SK-N-SH (cell line): ENCODE results near the gene CUEDC2. TPM values are rescaled to one million over a fixed set of nuclear protein-coding genes. Genes with fewer than 3 reads are reported as not detected.

Experiments
- CTCF ChIA-PET: fragments of 300-600, 350-600 bp; formaldehyde crosslinking; extraction: SDS; loops from one replicate; lab custom pipeline; 2021; lab: Yijun Ruan, JAX
- POLR2A ChIA-PET: fragments of 350-600 bp; sonication (Branson Sonifier 250); formaldehyde crosslinking; extraction: SDS; loops from one replicate; lab custom pipeline; 2020; ENCODE audit warnings: antibody characterized with exemption, inconsistent platforms; lab: Yijun Ruan, JAX
- DNase-seq: peaks from one replicate; pipeline ENCODE4 v3.0.0; 2012
- H2AFZ ChIP-seq: fragments of 200-600 bp; sonication (generic); 2 replicates; pipeline ENCODE4 v1.8.1; 2016; ENCODE audit warnings: antibody characterized with exemption, mild to moderate bottlenecking, low read depth
- H3F3A ChIP-seq: fragments of 200-600 bp; sonication (generic); replicated peaks from 2 replicates; pipeline ENCODE3; 2016; ENCODE audit warnings: antibody characterized with exemption, mild to moderate bottlenecking; ENCODE audit not compliant: insufficient read depth
- H3K27ac ChIP-seq, 2 experiments: fragments of 200-500 bp in 1 of 2; fragments of 200-600 bp in 1 of 2; sonication (Bioruptor generic) in 1 of 2; sonication (generic), shearing (Covaris generic) in 1 of 2; 2 replicates each; pipeline versions ENCODE4 v1.5.1 to v1.6.1; 2014 to 2016; ENCODE audit warnings: low read depth in 2 of 2, inconsistent platforms in 1 of 2, low read length in 1 of 2, mild to moderate bottlenecking in 1 of 2, mixed read lengths in 1 of 2
- H3K27me3 ChIP-seq: fragments of 200-600 bp; sonication (generic), shearing (Covaris generic); 2 replicates; pipeline ENCODE4 v1.6.1; 2016; ENCODE audit warnings: mixed run types; ENCODE audit not compliant: insufficient read depth
- H3K36me3 ChIP-seq, 2 experiments: fragments of 200-500 bp in 1 of 2; fragments of 200-600 bp in 1 of 2; sonication (Bioruptor generic) in 1 of 2; sonication (generic) in 1 of 2; replicated peaks in 1 of 2; 2 replicates each; pipeline versions ENCODE3 to v1.5.1; 2014 to 2016; ENCODE audit warnings: low read length in 1 of 2, mild to moderate bottlenecking in 1 of 2; ENCODE audit not compliant: insufficient read depth in 2 of 2, control insufficient read depth in 1 of 2
- H3K4me1 ChIP-seq, 2 experiments: fragments of 200-500 bp in 1 of 2; fragments of 200-600 bp in 1 of 2; sonication (Bioruptor generic) in 1 of 2; sonication (generic), shearing (Covaris generic) in 1 of 2; 2 replicates each; pipeline versions ENCODE4 v1.5.1 to v1.6.1; 2014 to 2016; ENCODE audit warnings: low read depth in 1 of 2, low read length in 1 of 2, mixed run types in 1 of 2; ENCODE audit not compliant: insufficient read depth in 2 of 2, control insufficient read depth in 1 of 2
- H3K4me2 ChIP-seq: fragments of 200-600 bp; sonication (generic), shearing (Covaris generic); 2 replicates; pipeline ENCODE4 v1.6.1; 2017; ENCODE audit warnings: mixed run types
- H3K4me3 ChIP-seq, 2 experiments: fragments of 200-500 bp in 1 of 2; fragments of 200-600 bp in 1 of 2; sonication (Bioruptor generic) in 1 of 2; sonication (generic), shearing (Covaris generic) in 1 of 2; 2 replicates each; pipeline versions ENCODE4 v1.5.1 to v1.8.1; 2014 to 2016; ENCODE audit warnings: low read depth in 2 of 2, inconsistent platforms in 1 of 2, low read length in 1 of 2, mild to moderate bottlenecking in 1 of 2, mixed read lengths in 1 of 2, moderate library complexity in 1 of 2
- H3K79me2 ChIP-seq: fragments of 200-600 bp; sonication (generic); 2 replicates; pipeline ENCODE4 v1.8.1; 2017; ENCODE audit warnings: mild to moderate bottlenecking; ENCODE audit not compliant: insufficient read depth
- H3K9ac ChIP-seq: fragments of 200-600 bp; sonication (generic); 2 replicates; pipeline ENCODE4 v1.6.1; 2017; ENCODE audit warnings: mixed run types
- H3K9me2 ChIP-seq: fragments of 200-600 bp; sonication (generic); 2 replicates; pipeline ENCODE4 v1.6.1; 2017; ENCODE audit warnings: mixed run types
- H3K9me3 ChIP-seq: fragments of 200-600 bp; sonication (generic); 2 replicates; pipeline ENCODE4 v1.6.1; 2017; ENCODE audit warnings: mixed run types, mild to moderate bottlenecking, moderate library complexity
- H4K20me1 ChIP-seq: fragments of 200-600 bp; sonication (generic); 2 replicates; pipeline ENCODE4 v1.6.1; 2017; ENCODE audit warnings: mild to moderate bottlenecking, mixed run types; ENCODE audit not compliant: insufficient read depth
- CHD2 ChIP-seq: fragments of 150-350 bp; IDR thresholded peaks from 2 replicates; pipeline ENCODE4 v1.6.1; 2018; ENCODE audit warnings: low read length; ENCODE audit not compliant: partially characterized antibody
- ELF1 ChIP-seq: IDR thresholded peaks from 2 replicates; pipeline ENCODE4 v1.4.0; 2012
- EP300 ChIP-seq, 2 experiments: IDR thresholded peaks; 2 replicates each; pipeline versions ENCODE4 v1.4.0 to v1.6.1; 2012; ENCODE audit warnings: borderline replicate concordance in 1 of 2, low read depth in 1 of 2, low read length in 1 of 2
- EZH2phosphoT487 ChIP-seq: fragments of 200-600 bp; sonication (generic); IDR thresholded peaks from 2 replicates; pipeline ENCODE4 v1.6.1; 2017; ENCODE audit warnings: low read depth, mixed run types, mild to moderate bottlenecking, antibody characterized with exemption, moderate library complexity, borderline replicate concordance
- FOSL2 ChIP-seq: IDR thresholded peaks from 2 replicates; pipeline ENCODE4 v1.4.0; 2012; ENCODE audit warnings: low read depth, mild to moderate bottlenecking, moderate library complexity, borderline replicate concordance
- FOXJ3 ChIP-seq: sonication (generic); formaldehyde crosslinking; IDR thresholded peaks from 2 replicates; pipeline ENCODE4 v1.5.1; 2020; ENCODE audit warnings: mild to moderate bottlenecking, missing genetic modification reagents
- GABPA ChIP-seq: IDR thresholded peaks from 2 replicates; pipeline ENCODE4 v1.4.0; 2012; ENCODE audit warnings: low read depth, mild to moderate bottlenecking
- GATA2 ChIP-seq: sonication (generic); formaldehyde crosslinking; IDR thresholded peaks from 2 replicates; pipeline ENCODE4 v1.5.0; 2020; ENCODE audit warnings: mild to moderate bottlenecking, missing genetic modification reagents
- MEF2A ChIP-seq: IDR thresholded peaks from 2 replicates; pipeline ENCODE4 v1.4.0; 2012; ENCODE audit warnings: low read depth, borderline replicate concordance
- MXI1 ChIP-seq: IDR thresholded peaks from 2 replicates; pipeline ENCODE4 v1.6.1; 2012; ENCODE audit warnings: mild to moderate bottlenecking, low read depth, low read length, improper control_type of control experiment
- NFIC ChIP-seq: IDR thresholded peaks from 2 replicates; pipeline ENCODE4 v1.4.0; 2012; ENCODE audit warnings: borderline replicate concordance
- NRF1 ChIP-seq: IDR thresholded peaks from 2 replicates; pipeline ENCODE4 v1.6.1; 2012; ENCODE audit warnings: low read depth, mild to moderate bottlenecking, low read length
- RAD21 ChIP-seq: IDR thresholded peaks from 2 replicates; pipeline ENCODE4 v1.6.1; 2012; ENCODE audit warnings: mild to moderate bottlenecking, low read length
- RCOR1 ChIP-seq: fragments of 150-350 bp; IDR thresholded peaks from 2 replicates; pipeline ENCODE4 v1.6.1; 2017; ENCODE audit warnings: antibody characterized with exemption, low read length
- RXRA ChIP-seq: IDR thresholded peaks from 2 replicates; pipeline ENCODE4 v1.4.0; 2012; ENCODE audit warnings: low read depth, mild to moderate bottlenecking, borderline replicate concordance
- TAF1 ChIP-seq: IDR thresholded peaks from 2 replicates; pipeline ENCODE4 v1.6.1; 2012; ENCODE audit warnings: low read depth, mild to moderate bottlenecking, low read length, moderate library complexity, borderline replicate concordance
- TCF12 ChIP-seq: IDR thresholded peaks from 2 replicates; pipeline ENCODE4 v1.4.0; 2012
- TEAD4 ChIP-seq: IDR thresholded peaks from 2 replicates; pipeline ENCODE4 v1.4.0; 2012; ENCODE audit warnings: mild to moderate bottlenecking, borderline replicate concordance; ENCODE audit not compliant: insufficient read depth
- YY1 ChIP-seq: IDR thresholded peaks from 2 replicates; pipeline ENCODE4 v1.4.0; 2012; ENCODE audit warnings: low read depth, mild to moderate bottlenecking
- WGBS: methylation state at CpG from one replicate; pipeline ENCODE4 v1.1.6; 2017; ENCODE audit warnings: low lambda C conversion rate; 5-methylcytosine and 5-hydroxymethylcytosine counted together
- polyA plus RNA-seq, 3 experiments: library from polyadenylated mRNA; depleted of rRNA; stranded (reverse); fragments of >200 nt; gene quantifications; 2 replicates each; pipeline ENCODE4 v1.2.3, GENCODE V29; 2012
- TF ChIP-seq, protein P1 (sequence below): fragments of 150-350 bp; IDR thresholded peaks from 2 replicates; pipeline ENCODE4 v1.6.1; 2016; ENCODE audit warnings: mild to moderate bottlenecking, low read depth, low read length
- TF ChIP-seq, protein P2 (sequence below): fragments of 150-350 bp; IDR thresholded peaks from 2 replicates; pipeline ENCODE4 v1.6.1; 2017; ENCODE audit warnings: antibody characterized with exemption, low read length, low read depth, borderline replicate concordance
- TF ChIP-seq, protein P3 (sequence below): IDR thresholded peaks from 2 replicates; pipeline ENCODE4 v1.4.0; 2012; ENCODE audit warnings: low read depth
- TF ChIP-seq, protein P4 (sequence below): IDR thresholded peaks from 2 replicates; pipeline ENCODE4 v1.4.0; 2012; ENCODE audit warnings: low read depth, borderline replicate concordance

Gene CUEDC2
- polyA plus RNA-seq, 1 of the 3 experiments (the other 2 are of a cell fraction), result 162 TPM

DNA sequence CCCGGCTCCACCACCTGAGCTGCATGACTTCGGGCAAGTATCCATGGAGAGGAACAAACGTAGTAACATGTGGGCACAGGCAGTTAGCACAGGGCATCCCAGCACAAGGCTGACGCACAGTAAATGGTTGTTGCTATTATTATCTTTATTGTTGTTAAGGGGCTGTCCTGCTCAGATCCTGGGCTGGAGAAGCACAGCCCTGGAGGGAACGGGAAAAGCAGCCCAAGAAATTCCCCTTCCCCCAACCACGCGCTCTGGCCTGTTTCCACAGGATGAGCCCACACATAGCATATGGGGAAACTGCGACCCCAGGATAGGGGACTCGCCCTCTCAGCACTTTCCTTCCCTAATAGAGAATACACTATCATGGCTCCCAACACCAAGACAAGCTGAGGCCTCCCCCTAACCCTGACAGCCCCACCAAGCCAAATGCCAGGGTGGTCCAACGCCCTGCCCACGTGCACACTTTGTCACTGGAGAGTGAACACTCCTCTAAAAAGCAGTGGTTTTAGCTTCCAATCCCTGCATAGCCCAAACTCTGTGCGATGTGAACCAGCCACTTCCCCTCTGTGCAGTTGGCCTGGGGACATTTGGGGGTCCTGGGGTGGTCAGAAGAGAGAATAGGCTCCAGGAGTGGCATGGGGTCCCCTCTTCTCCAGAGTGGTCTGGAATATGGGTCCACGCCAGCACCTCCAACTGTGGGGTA, 24.8 kb downstream of the CUEDC2 start:
- Histone ChIP-seq H3K4me3 (no peak overlapping the region), H4K20me1 (no peaks in the 10 kb centered on the region), H3K27ac (no peak overlapping the region), H3K79me2 (no peaks in the 10 kb centered on the region), H3K9ac (no peak overlapping the region), H3K36me3 (no peaks in the 10 kb centered on the region), H3K4me2 (no peak overlapping the region), H2AFZ (no peak overlapping the region), H3K4me1 (peaks cover 0 to 21% of the 10 kb centered on the region in 2 experiments; a peak in 2 of 4 replicates), H3K9me2 (no peaks in the 10 kb centered on the region), H3F3A (no peaks in the 10 kb centered on the region), H3K27me3 (no peaks in the 10 kb centered on the region), H3K9me3 (no peaks in the 10 kb centered on the region)
- ChIA-PET POLR2A (no interaction called here), CTCF (interaction anchor here (0.9 to 16.5 kb wide), 5 partner anchors 9 to 178 kb away, joined by 3 to 359 read pairs (median 29); partner anchors contain the start of genes FBXL15, NFKB2 and PSD)
- TF ChIP-seq, protein P1, sequence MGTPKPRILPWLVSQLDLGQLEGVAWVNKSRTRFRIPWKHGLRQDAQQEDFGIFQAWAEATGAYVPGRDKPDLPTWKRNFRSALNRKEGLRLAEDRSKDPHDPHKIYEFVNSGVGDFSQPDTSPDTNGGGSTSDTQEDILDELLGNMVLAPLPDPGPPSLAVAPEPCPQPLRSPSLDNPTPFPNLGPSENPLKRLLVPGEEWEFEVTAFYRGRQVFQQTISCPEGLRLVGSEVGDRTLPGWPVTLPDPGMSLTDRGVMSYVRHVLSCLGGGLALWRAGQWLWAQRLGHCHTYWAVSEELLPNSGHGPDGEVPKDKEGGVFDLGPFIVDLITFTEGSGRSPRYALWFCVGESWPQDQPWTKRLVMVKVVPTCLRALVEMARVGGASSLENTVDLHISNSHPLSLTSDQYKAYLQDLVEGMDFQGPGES, result no peak
- no peak for TF ChIP-seq FOSL2
- no peak for TF ChIP-seq RCOR1
- TF ChIP-seq TEAD4, result no peak
- TF ChIP-seq NFIC, result no peak
- TF ChIP-seq EP300 (IDR thresholded peaks at IDR 0.05; ENCODE audit: borderline replicate concordance in 1 of 2, low read depth in 1 of 2, low read length in 1 of 2), result no peak
- no peak for TF ChIP-seq GATA2 (CRISPR knock-in tag)
- TF ChIP-seq YY1, result no peak
- TF ChIP-seq TCF12, result no peak
- TF ChIP-seq, protein P2, sequence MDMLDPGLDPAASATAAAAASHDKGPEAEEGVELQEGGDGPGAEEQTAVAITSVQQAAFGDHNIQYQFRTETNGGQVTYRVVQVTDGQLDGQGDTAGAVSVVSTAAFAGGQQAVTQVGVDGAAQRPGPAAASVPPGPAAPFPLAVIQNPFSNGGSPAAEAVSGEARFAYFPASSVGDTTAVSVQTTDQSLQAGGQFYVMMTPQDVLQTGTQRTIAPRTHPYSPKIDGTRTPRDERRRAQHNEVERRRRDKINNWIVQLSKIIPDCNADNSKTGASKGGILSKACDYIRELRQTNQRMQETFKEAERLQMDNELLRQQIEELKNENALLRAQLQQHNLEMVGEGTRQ, result no peak
- TF ChIP-seq FOXJ3 (CRISPR knock-in tag), result no peak
- TF ChIP-seq MEF2A, result no peak
- TF ChIP-seq NRF1, result no peak
- no peak for TF ChIP-seq GABPA
- TF ChIP-seq MXI1, result no peak
- no peak for DNase-seq
- WGBS, result 87% methylated on average over 12 of the region's 13 CpGs

DNA sequence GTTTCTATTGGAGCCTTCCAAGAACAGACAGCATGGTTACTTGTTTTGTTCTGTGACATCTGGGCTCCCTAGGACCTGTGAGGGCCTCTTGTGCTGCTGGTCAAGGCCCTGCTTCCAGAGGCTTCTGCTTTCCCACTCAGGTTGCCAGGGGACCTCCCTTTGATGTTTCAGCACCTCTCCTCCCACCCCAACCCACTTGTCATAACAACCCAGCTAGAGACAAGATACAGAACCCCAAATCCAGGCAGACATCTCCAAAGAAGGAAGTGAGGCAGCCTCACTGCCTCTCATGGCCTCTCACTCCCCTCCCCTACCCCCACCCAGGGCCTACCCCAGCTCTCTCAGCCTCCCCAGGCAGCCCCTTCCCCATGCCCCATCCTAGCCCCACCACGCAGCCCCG, 25.6 kb downstream of the CUEDC2 start:
- no peak for TF ChIP-seq TEAD4
- TF ChIP-seq, protein P3, sequence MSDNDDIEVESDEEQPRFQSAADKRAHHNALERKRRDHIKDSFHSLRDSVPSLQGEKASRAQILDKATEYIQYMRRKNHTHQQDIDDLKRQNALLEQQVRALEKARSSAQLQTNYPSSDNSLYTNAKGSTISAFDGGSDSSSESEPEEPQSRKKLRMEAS, result no peak
- TF ChIP-seq GATA2 (CRISPR knock-in tag), result no peak
- no peak for TF ChIP-seq TCF12
- TF ChIP-seq TAF1, result no peak
- TF ChIP-seq RAD21, result no peak
- no peak for TF ChIP-seq CHD2
- no peak for TF ChIP-seq FOSL2
- TF ChIP-seq ELF1, result no peak
- no peak for TF ChIP-seq FOXJ3 (CRISPR knock-in tag)
- TF ChIP-seq, protein P4, sequence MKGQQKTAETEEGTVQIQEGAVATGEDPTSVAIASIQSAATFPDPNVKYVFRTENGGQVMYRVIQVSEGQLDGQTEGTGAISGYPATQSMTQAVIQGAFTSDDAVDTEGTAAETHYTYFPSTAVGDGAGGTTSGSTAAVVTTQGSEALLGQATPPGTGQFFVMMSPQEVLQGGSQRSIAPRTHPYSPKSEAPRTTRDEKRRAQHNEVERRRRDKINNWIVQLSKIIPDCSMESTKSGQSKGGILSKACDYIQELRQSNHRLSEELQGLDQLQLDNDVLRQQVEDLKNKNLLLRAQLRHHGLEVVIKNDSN, result no peak
- no peak for TF ChIP-seq EZH2phosphoT487
- no peak for TF ChIP-seq MXI1
- no peak for TF ChIP-seq RXRA
- Histone ChIP-seq H3K27me3 (no peaks in the 10 kb centered on the region), H3K36me3 (no peaks in the 10 kb centered on the region), H3F3A (no peaks in the 10 kb centered on the region), H3K4me3 (no peak overlapping the region), H2AFZ (no peak overlapping the region), H3K79me2 (no peaks in the 10 kb centered on the region), H3K4me1 (peaks cover 0 to 17% of the 10 kb centered on the region in 2 experiments; a peak in 1 of 4 replicates), H3K4me2 (no peak overlapping the region), H4K20me1 (no peaks in the 10 kb centered on the region), H3K9ac (no peak overlapping the region), H3K9me2 (no peaks in the 10 kb centered on the region), H3K9me3 (no peaks in the 10 kb centered on the region), H3K27ac (no peak overlapping the region)
- no peak for DNase-seq
- 70% methylated on average over 2 of the region's 2 CpGs for WGBS
- ChIA-PET POLR2A (interaction anchor here (1.1 kb wide), 1 partner anchor 17 kb away, joined by 4 read pairs; no protein-coding TSS in a partner anchor), CTCF (interaction anchor here (1.1 to 16.5 kb wide), 6 partner anchors 8 to 177 kb away, joined by 3 to 359 read pairs (median 22); partner anchors contain the start of genes FBXL15, NFKB2 and PSD)
